Erythroblast (primary cell): ENCODE results near the gene EPHB2.

Source experiments
- DNase-seq, 2 experiments: peaks; one replicate each; lab custom pipeline; 2025; lab: John Stamatoyannopoulos, UW
- GATA1 ChIP-seq: IDR thresholded peaks from 2 replicates; pipeline ENCODE4 v1.6.1; 2011; ENCODE audit warnings: low read depth, mild to moderate bottlenecking, control low read depth, low read length, moderate library complexity
- POLR2A ChIP-seq: IDR thresholded peaks from 2 replicates; pipeline ENCODE4 v1.6.1; 2011; ENCODE audit warnings: mild to moderate bottlenecking, low read length

Gene EPHB2

GRCh38 chr1:22806584-22806983 is 95.9 kb downstream of the EPHB2 start:
- no peak for DNase-seq
- TF ChIP-seq POLR2A (no peak), GATA1 (no peak)

GRCh38 chr1:22807340-22807739 is 96.7 kb downstream of the EPHB2 start:
- no peak for DNase-seq
- TF ChIP-seq GATA1 (no peak), POLR2A (no peak)

GRCh38 chr1:22808186-22808675 is 97.6 kb downstream of the EPHB2 start:
- no peak for DNase-seq
- TF ChIP-seq GATA1: no peak
- TF ChIP-seq POLR2A: no peak

DNA sequence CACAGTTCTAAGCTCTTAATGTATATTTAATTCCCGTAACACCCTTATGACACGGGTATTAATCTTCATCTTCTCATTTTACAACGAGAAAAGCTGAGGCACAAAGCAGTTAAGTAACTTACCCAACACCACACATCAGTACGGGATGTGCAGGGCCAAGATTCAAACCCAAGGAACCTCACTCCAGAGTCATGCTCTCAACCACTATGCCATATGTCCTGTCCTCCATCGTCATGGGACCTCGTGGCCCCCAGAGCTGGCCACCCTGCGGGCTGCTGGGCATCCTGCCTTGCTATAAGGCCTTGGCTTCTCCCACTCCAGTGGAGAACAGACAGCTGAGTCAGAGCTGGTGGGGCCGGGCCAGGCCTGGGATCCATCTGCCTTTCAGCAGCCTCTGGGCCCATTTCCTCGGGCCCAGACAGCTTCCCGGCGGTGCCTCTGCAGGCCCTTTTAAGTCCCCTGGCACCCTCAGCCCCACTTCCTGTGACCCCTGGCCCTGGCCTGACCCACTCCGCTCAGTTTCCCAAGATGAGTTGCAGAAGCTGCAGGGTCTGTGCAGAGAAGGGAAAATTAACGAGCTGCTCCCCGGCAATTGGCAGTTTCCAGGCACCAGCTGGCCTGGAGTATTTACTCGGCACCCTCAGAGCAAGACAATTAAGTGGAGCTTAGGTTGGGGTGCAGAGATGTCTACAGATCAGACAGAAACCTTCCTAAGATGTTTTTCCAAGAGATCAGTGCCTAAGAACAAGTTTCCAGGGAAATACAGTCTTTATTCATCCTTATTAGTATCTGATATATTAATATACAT is 98.2 kb downstream of the EPHB2 start:
- TF ChIP-seq GATA1 (no peak), POLR2A (no peak)
- no peak for DNase-seq

- TF ChIP-seq POLR2A (no peak), GATA1 (no peak)
- DNase-seq: no peak
These were observed 99.1 kb downstream of the EPHB2 start for GRCh38 chr1:22809783-22810182.

DNA sequence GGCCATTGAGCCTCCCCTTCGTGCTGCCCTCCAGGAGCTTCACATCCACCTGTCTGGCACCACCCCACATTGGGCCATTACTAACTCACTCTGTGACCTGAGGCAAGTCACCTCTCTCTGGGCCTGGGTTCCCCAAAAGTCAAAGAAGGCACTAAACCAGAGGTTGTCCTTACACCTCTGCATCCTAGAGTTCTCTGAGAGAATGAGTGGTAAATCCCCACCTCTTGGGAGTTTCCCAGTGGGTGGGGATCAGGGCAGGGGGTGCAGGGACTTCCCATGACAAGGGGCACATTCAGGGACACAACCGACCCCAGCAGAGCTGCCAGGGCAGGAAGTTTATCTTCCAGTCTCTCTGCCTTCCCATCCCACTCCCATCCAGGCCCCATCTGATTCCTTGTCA is 99.7 kb downstream of the EPHB2 start:
- TF ChIP-seq POLR2A (no peak), GATA1 (no peak)
- DNase-seq: no peak

DNA sequence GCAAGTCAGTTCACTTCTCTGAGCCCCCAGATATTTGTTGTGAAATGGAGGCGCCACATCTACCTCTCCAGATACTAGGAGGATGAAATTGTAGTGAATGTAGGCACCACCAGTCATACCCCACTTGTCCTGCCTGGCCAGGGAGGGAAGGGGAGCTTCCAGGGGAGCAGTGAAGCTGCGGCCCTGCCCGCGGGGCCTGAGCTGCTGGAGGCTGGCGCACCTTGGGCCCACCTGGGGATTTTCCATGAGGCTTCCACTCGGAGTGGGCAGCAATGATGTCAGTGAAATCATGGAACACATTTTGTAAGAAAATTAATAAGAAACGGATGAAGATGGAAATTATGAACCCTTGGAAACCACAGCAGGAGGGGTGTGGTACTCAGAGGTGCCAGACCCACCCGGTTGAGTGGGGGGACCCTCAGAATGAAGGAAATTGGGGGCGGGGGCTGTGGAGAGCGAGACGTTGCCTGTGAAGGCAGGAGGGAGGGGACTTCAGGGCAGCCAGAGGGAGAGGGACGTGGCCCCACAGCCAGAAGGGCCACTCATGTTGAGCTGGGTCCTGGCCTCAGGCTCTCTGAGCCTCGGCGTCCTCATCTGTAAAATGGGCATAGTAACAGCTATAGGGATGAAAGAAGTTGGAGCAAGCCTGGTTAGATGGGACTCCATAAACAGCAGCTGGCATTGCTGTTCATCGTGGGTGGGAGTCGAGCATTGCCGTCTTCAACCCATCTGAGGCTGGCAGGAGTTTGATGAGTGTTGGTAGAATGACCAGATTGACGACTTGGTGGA is 101.6 kb downstream of the EPHB2 start:
- TF ChIP-seq POLR2A: no peak
- TF ChIP-seq GATA1: no peak
- no peak for DNase-seq

- no peak for DNase-seq
- TF ChIP-seq POLR2A: no peak
- TF ChIP-seq GATA1: no peak
These were observed 102.6 kb downstream of the EPHB2 start for GRCh38 chr1:22812993-22813790.

DNA sequence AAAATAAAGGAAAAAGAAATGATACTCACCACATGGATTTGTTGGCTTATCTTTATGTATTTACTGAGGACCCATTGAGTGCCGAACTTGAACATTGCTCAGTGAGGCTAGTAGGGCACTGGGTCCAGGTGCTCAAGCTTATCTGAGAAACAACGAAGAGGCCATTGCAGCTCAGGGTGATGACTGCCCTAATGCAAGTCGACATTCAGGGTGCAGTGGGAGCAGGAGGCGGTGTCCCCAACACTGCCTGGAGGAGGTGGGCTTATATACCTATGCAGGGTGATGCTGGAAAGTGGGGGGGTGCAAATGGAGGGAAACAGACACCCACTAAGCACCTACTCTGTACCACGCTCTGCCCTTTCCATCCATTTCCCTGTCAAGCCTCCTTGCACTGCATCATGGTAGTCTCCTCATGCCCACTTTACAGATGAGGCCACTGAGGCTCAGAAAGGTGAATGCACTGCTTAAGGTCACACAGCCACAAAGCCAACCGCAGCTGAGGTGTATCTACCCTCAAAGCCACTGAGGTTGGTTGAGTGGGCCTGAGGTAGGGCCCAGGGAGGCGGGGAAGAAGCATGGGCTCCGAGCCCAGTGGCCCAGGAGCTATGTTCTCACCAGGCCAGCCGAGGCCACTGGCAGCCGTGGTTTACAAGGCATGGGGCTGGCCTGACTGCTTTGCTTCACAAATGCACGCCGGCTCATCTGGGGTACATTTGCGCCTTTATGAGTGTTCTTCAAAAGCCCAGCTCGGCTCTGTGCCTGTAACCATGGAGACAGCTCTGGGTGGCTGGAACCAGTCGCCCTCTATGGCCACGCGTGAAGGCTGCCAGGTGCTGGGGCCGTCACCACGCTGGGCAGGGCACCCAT is 103.8 kb downstream of the EPHB2 start:
- TF ChIP-seq POLR2A: no peak
- TF ChIP-seq GATA1: no peak
- no peak for DNase-seq

DNA sequence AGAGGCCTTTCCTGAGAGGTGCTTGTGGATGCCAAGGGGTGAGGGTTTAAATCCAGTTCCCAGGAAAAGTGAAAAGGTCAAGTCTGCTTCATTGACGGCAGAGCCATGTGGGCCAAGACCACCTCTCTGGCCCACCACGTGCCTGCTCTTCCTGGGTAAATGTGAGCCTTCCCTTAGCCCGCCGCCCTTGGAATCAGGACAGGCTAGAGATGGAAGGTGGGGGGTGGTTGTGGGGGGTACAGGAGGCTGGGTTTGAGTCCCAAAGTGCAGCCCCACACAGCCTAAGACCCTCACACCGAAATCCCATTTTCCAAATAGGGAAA is 104.4 kb downstream of the EPHB2 start:
- TF ChIP-seq POLR2A: no peak
- no peak for TF ChIP-seq GATA1
- no peak for DNase-seq

DNA sequence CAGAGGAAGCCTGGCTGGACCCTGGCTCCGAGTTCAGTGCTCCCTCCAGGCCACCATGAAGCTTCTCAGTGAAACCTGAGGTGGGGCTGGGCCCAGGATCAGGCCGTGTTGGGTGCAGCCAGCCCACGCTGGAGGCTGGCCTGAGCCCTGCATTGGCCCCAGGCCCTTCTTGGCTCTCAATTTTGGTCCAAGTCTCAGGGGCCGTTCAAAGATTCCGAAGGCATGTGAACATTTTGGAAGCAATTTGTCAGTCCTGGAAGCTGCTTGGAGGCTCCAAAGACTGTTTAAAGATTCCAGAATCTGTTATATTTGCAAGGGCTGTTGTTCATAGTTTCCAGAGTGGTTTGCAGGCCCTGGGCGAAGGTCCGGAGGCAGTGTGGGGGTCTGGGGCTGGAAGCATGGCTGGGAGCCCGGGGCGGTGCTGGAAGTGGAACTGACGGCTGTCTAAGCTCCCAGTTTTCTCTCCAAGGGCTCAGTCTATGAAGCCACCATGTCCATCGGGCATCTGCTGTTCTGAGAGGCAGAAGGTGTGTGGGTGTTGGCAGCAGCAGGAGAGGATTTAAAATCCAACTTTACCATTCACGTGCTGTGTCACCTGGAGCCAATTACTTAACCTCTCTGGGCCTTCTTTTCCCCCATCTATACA is 104.9 kb downstream of the EPHB2 start:
- no peak for TF ChIP-seq POLR2A
- no peak for TF ChIP-seq GATA1
- DNase-seq: no peak

GRCh38 chr1:22816067-22816775 is 105.6 kb downstream of the EPHB2 start:
- no peak for DNase-seq
- TF ChIP-seq GATA1: no peak
- TF ChIP-seq POLR2A: no peak
